Fibroblast of peridontal ligament (primary cell): ENCODE results near the gene SAMM50.
"Not testable (repeated sequence)": the region's sequence is repeated elsewhere in the genome, so short reads cannot be mapped to it uniquely, and the experiment has no call there.

ENCODE experiments used
- DNase-seq: peaks from one replicate; pipeline ENCODE4 v3.0.0-alpha.2; 2010; ENCODE audit errors: extremely low read depth

SAMM50 gene

GRCh38 chr22:44000123-44000522 lies 44.9 kb downstream of the SAMM50 start:
- DNase-seq: no peak

- DNase-seq: no peak
These were observed 46.3 kb downstream of the SAMM50 start for GRCh38 chr22:44001521-44001920.

DNA sequence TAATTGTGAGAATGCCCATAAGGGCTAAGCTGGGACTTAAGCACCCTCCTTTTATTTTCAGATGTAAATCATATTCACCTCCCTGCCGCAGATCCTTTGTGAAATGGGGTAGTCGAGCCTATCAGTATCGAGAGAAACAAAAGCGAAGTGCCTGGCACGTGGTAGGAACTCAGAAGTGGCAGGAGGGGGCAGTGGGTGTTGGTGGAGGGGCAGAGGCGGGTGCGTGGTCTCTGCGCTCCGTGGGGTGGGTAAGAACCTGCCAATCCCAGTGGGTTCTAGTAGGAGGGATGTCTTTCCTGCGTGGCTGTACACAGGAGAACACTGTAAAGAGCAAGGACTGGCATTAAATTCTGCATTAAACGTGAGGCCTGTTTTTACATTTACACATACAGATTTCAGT lies 47.1 kb downstream of the SAMM50 start:
- DNase-seq: no peak

GRCh38 chr22:44002997-44003396 lies 47.8 kb downstream of the SAMM50 start:
- DNase-seq: no peak

GRCh38 chr22:44003405-44004103 lies 48.3 kb downstream of the SAMM50 start:
- no peak for DNase-seq

DNA sequence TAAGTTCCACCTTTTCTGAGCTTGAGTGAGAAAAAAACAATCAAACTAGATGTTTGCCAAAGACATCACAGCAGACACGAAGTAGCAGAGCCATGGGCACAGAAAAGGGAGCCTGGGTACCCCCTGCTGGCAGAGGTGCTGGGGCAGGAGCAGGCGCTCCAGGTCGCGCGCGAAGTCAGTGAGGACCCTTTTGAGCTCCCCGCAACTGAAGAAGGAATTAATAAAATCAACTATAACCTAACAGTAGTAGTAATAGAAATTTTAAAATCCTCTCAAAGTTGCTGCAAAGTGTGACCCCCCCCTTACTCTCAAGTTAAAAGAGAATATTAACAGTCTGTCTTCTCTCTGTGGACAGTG lies 48.8 kb downstream of the SAMM50 start:
- DNase-seq: no peak

- DNase-seq: no peak
These were observed 50.3 kb downstream of the SAMM50 start for GRCh38 chr22:44005524-44005923.

DNA sequence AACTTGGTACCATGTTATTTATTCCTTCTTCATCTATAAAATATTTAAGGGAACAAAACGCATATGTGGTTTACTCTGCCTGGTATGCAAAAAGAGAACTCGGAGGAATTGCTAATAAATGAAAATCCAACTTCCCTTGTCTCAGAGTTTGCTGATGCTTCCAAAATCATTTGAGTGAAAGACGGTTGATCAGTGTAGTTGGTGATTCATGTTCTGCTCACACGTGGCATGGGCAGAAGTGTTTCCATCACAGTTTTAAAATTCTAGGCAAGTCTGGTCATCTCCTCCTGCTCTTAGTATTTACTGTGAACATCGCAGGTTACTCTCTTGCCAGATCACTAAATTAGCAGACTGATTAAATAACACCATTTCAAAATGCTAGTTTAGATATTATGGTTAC lies 56.9 kb downstream of the SAMM50 start:
- DNase-seq: no peak

DNA sequence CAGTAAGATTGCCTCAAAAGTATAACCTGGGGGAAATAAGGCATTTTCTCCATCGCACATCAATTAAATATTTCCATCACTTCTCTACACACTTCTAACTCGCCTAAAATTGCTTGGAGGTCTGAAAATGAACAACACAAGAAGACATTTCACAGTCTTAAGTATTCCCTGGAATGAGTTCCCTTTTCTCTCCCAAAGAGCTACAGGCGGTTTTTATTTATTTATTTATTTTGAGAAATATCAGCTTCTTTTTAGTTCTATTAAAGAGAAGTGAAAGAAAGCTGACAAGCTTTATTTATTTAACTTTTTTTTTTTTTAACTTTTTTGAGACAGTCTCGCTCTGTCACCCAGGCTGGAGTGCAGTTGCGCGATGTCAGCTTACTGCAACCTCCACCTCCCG lies 57.3 kb downstream of the SAMM50 start:
- no peak for DNase-seq

- DNase-seq: no peak
These were observed 59.0 kb downstream of the SAMM50 start for GRCh38 chr22:44014241-44014640.

DNA sequence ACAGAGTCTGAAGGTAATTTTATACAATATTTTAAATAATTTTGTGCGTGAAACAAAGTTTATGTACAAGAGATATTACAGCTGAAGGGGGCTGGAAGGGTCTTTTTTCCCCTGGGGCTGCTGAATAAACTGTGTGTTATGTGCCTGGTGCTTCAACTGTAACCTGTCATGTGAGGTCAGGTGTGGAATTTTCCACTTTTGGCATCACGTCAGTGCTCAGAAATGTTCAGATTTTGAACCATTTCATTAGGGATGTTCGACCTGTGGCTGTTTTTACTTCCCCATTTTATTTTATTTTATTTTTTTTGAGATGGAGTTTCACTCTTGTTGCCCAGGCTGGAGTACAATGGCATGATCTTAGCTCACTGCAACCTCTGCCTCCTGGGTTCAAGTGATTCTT lies 61.3 kb downstream of the SAMM50 start:
- DNase-seq: not testable (repeated sequence)

- DNase-seq: no peak
These were observed 63.4 kb downstream of the SAMM50 start for GRCh38 chr22:44018594-44018993.

DNA sequence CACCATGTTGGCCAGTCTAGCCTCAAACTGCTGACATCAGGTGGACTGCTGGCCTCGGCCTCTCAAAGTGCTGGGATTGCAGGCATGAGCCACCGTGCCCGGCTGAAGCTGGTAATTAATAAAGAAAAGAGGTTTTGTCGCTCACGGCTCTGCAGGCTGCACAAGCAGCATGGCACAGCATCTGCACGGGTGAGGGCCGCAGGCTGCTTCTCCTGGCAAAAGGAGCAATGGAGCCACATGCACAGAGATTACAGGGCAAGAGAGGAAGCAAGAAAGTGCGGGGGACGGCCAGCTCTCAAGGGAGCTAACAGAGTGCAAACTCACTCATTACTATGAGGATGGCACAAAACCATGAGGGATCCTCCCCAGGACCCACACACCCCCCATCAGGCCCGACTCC lies 64.2 kb downstream of the SAMM50 start:
- no peak for DNase-seq

- DNase-seq: no peak
These were observed 64.6 kb downstream of the SAMM50 start for GRCh38 chr22:44019846-44020245.

- no peak for DNase-seq
These were observed 65.7 kb downstream of the SAMM50 start for GRCh38 chr22:44020981-44021380.

DNA sequence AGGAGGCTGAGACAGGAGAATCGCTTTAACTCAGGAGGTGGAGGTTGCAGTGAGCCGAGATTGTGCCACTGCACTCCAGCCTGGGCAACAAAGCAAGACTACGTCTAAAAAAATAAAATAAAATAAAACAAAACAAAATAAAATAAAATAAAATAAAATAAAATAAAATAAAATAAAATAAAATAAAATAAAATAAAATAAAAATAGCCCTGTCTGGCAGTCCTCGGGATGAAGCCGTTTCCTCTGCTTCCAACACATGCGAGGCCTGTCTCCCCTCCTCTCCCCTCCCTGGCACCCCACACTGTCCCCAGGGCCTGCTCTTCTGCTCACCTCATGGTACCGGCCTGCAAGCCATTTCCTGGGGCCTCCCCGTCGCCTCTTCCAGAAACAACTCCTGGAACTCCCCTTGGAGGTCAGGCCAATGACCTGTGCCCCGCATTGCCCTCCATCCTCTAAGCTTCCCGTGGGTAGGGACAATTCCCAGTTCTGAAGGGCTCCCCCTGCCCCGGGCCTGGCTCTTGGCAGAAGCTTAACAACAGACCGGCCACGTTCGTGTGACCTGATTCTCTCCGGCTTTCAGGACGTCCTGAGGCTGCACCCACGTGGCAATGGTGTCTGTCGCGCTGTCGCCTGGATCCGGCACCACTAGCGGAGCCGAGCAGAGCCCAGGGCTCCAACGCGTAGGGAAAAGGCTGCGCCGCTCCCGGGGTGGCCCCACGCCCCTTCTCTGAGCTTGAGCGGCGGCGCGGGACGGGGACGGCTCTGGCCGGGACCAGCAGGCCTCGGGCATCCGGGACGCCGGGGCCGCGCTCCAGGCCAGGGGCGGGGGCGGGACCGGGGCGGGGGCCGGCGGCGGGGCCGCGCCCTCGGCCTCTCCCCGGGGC lies 68.4 kb downstream of the SAMM50 start:
- DNase-seq: no peak

GRCh38 chr22:44024288-44024921 lies 69.2 kb downstream of the SAMM50 start, which contains the start of gene PARVB:
Gene PARVB (plus strand): TSS chr22:44024302. CDS start chr22:44024340, 38 bp downstream.
- DNase-seq: no peak

DNA sequence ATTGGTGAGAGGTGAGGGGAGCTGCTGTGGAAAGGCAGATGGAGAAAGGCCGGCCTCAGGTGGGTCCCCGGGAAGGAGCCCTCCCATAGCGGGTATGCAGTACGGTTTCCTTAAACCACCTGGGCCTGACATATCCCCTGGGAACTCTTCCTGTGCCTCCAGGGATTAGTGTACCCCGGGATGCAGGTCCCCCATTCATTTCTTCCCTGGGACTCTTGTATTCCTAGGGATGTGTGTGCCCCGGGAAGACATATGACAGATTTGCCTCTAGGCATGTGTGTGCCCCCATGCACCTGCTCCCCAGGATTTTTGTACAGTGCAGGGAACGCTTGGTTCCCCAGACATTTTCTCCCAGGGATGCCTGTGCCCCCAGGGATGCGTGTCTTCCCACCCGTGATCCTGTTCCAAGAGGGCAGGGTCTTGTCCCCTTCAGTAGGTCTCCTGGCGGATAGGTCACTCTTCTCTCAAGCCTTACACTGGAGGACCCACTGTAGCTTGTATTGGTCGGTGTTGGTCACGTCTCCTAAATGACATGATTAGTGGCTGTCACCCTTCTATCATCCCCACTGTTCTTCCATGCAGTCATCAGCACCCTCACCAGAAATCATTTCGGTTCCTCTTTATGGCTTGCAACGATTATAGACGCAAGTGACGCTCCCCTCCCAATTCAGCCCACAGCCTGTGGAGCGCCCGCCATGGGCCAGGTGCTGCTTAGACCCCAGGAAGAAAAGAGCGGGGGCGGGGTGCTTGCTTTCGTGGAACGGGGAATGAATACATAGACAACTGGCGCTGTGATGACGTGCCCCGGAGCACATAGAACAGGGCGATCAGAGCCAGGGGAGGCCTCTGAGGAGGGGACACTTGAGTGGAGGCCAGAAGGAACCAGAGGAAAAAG lies 70.2 kb downstream of the SAMM50 start:
- no peak for DNase-seq

DNA sequence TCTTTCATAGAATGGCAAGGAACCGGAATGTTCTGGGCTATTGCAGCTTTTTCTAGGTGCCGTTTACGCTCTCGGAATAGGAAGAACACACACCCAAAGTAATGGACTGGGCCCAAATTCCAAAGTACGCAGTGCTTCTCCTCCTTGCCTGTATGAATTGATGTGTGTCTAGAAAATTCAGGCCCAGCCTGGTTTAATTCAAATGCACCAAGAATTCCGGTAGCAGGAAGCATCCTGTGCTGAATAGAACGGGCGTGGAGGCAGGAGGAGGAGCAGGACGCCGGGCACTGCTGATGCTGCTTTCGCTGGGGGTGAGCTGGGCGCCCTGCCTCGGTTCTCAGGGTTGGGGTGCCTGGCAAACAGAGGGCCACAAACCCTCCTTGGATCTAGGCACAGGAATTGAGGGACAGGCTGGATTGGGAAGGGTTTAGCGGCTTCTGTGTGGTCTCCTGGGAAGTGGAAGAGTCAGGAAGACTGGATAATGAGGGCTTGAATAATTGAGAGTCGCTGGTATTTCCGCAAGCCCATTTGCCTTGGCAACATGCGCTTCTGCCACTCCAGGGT lies 70.9 kb downstream of the SAMM50 start:
- DNase-seq: no peak

DNA sequence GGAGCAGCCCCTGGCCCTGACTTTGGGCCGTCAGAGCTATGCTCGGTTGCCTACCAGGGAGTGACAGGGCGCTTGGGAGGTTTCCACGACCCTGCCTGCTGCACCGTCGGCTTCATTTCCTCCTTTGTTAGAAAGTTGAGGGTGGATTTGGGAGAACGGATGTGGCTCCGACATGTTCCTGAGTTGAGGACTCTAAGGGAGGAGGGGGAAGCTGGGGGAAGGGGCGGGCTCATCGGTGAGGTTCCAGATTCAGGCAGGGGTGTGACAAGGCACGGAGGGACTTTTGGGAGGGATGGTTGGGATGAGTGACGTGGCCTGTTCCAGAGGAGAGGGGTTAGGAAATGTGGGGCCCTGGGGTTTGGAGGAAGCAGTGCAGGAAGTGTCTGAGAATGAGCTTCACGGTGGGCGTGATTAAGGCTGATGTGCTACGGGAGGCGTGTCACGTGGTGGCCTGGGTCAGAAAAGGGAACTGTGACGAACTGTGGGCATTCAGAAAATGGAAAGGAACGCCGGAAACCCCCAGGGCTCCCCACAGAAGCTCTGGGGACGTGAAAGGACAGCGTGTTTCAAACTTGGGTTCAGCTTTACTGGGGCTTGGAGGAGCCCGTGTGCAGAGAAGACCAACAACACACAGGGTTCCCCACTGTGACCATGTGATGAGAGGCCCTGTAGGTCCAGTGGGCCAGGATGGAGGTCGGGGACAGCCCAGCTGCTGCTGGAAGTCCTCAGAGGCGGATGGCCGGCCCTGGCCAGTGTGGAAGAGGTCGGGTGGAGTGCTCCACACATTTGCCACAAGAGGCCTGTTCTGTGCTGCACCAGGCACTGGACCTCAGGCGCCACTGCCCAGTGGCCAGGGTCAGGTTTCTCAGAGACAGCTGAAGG lies 71.6 kb downstream of the SAMM50 start:
- no peak for DNase-seq
